ENCODE results near the gene FAM3D. TPM values are rescaled to one million over a fixed set of nuclear protein-coding genes. Genes with fewer than 3 reads are reported as not detected.

FAM3D gene
- total RNA-seq, 2 experiments from 2014 or later = not detected

GRCh38 chr3:58609990-58610389 lies 56.6 kb downstream of the FAM3D start:
- POLR2A ChIA-PET = no interaction called here

GRCh38 chr3:58608648-58609047 lies 57.9 kb downstream of the FAM3D start:
- POLR2A ChIA-PET = no interaction called here

More at GRCh38 chr3:58609990-58610389, 56.6 kb downstream of the FAM3D start:
- CTCF ChIA-PET = no interaction called here

GRCh38 chr3:58607816-58608215 lies 58.8 kb downstream of the FAM3D start:
- CTCF ChIA-PET = no interaction called here
- POLR2A ChIA-PET = no interaction called here

More at GRCh38 chr3:58608648-58609047, 57.9 kb downstream of the FAM3D start:
- CTCF ChIA-PET = no interaction called here

- ChIA-PET CTCF (no interaction called here), POLR2A (no interaction called here)
Measured at GRCh38 chr3:58606693-58607092, 59.9 kb downstream of the FAM3D start.

DNA sequence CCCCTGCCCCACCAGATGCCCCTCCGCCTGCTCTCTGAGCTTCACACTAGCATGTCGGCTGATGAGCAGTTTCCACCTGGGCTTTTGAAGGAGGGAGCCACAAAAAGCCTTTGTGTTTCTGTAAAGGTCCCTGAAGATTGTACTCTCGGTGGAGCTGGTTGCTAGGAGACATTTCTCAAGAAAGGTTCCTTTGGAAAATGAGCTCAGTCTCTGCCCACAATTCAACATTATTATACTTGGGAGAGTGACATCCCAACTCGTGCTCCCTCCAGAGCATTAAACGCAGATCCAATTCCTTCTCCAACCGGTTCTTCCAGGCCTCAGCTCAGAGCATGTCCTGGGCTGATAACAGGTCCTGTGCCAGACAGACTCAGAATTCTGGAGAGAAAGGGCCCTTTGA lies 62.5 kb downstream of the FAM3D start:
- POLR2A ChIA-PET = no interaction called here

GRCh38 chr3:58603606-58604005 lies 63.0 kb downstream of the FAM3D start:
- ChIA-PET CTCF (interaction anchor here (1.3 kb wide), 1 partner anchor 35 kb away, joined by 6 read pairs; no protein-coding TSS in a partner anchor), POLR2A (no interaction called here)

More for the DNA sequence above, 62.5 kb downstream of the FAM3D start:
- CTCF ChIA-PET = interaction anchor here (1.3 kb wide), 1 partner anchor 35 kb away, joined by 6 read pairs; no protein-coding TSS in a partner anchor

GRCh38 chr3:58597770-58598310 lies 68.7 kb downstream of the FAM3D start:
- ChIA-PET POLR2A (no interaction called here), CTCF (no interaction called here)

GRCh38 chr3:58596834-58597518 lies 69.6 kb downstream of the FAM3D start:
- POLR2A ChIA-PET = no interaction called here
- CTCF ChIA-PET = no interaction called here

DNA sequence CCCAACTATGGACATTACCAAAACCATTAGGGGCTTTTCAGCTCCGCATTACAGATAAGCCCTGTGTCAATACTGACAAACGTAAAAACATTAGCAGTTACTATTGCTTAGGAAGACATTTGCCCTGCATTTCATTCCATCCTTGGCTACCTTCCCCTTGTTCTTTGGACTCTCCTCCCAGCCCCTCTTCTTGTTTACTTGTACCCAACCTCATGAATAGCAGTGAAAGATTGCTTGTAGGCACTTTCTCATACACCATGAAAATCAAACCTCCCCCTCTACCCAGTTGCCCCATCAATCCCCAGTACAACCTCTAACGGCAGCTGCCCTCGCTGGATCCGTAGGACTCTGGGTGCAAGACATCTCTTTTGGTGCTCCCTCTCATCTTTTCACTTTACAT lies 72.5 kb downstream of the FAM3D start:
- POLR2A ChIA-PET = no interaction called here

DNA sequence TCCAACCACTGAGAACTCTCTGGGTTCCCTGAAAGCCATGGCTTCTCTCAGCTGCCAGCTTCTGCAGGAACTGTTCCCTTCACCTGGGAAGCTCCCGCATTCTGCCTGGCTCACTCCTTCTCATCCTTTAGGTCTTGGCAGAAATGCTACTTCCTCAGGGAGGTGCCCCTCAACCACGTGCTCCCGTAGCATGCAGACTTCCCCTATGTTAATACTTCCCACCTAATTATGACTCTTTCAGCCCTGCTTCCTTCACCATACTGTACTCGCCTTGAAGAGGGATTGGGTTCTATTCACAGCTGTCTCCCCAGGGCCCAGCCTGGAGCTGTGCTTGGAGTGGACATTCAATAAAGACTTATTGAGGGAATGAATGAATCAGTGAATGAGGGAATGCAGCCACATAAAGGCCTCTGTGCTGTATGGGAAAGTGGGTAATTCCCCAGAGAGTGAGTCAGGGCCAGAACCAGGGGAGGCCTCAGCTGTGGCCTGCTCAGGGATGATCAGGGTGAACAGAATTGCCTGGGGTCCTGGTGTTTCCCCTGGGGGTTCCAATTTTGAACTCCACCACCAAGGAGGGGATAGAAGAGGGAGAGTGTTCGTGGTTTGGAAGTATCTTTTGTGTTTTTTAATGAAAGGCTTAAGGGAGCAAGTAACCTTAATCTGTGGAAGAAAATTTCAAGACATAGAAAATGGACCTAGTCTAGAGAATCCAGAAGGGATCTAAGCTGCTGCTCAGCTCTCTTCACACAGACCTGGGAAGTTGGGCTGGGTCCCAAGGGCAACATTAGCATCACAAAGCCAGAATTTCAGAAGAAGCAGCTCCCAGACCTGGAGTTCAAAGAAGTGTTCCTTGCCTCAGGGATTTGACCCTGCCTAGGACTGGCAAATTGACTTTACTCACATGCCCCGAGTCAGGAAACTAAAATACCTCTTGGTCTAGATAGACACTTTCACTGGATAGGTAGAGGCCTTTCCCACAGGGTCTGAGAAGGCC lies 74.8 kb downstream of the FAM3D start:
- ChIA-PET POLR2A (no interaction called here), CTCF (no interaction called here)

More for the DNA sequence above, 72.5 kb downstream of the FAM3D start:
- CTCF ChIA-PET = no interaction called here

GRCh38 chr3:58588030-58588614 lies 78.5 kb downstream of the FAM3D start:
- POLR2A ChIA-PET = no interaction called here

GRCh38 chr3:58586776-58587192 lies 79.8 kb downstream of the FAM3D start:
- ChIA-PET POLR2A (no interaction called here), CTCF (no interaction called here)

More at GRCh38 chr3:58588030-58588614, 78.5 kb downstream of the FAM3D start:
- CTCF ChIA-PET = no interaction called here

DNA sequence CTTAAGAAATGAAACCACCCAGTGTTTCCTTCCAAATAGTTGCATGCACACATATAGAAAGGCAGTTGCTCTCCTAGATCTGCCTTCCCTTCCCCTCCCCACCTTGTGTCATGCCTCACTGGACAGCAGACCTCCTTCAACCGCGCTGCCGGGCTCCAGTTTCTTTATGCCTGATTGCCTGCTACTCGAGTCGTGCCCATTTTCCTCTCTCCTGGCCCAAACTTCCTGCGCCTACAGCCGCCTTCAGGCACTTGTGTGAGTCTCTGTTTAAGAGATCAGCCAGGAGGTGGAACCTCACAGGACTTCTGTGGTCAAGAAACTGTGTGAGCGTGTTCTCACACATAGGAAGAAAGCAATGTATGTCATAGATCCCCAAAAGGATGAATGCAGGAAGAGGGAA lies 80.6 kb downstream of the FAM3D start:
- POLR2A ChIA-PET = no interaction called here
- CTCF ChIA-PET = no interaction called here

DNA sequence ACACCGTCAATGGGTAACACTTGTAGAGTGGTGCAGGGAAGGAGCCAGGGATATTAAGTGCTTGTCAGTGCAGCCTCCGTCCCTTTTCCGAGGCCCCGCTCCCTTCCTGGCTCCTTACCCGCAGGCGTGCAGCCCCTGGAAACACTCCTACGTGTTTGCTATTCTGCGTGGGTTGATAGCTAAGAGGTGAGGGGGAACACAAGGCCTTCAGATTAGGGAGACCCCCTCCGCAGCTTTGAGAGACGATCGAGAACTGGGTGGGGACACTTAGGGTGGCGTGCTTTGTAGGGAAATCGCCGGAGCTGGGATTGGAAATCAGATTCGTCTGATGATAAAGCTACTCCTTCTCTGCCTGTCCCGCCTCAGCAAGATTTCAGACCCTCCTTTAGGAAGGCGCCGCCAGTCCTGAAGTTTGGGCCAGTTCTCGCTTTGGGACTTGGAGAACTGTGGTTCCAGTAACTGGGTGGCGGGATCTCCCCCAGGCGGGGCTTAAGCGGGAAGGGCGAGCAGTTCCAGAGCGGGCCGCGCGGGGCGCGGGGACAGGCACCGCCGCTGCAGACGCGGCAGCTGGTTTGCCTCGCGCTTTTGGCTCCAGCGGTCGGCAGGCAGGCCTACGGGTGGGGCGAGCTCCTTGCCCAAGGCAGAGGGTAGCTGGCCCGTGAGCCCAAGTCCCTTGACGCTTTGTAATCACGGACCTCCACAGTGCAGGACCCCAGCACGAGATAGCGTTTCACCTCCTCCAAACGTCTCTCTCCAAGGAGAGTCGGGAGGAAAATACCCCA lies 81.4 kb downstream of the FAM3D start:
- ChIA-PET POLR2A (no interaction called here), CTCF (interaction anchor here (0.8 to 1.0 kb wide), 2 partner anchors 13 to 45 kb away, joined by 3 read pairs; no protein-coding TSS in a partner anchor)

GRCh38 chr3:58584690-58585004 lies 81.9 kb downstream of the FAM3D start:
- ChIA-PET POLR2A (no interaction called here), CTCF (interaction anchor here (1.0 kb wide), 1 partner anchor 45 kb away, joined by 3 read pairs; no protein-coding TSS in a partner anchor)

Other genes starting within 250 kb of the FAM3D start
- 10 to 100 TPM; 58.8 to 62.1 TPM for gene PDHB, start 232.9 kb downstream of the FAM3D start, total RNA-seq
- gene KCTD6, start 174.7 kb downstream of the FAM3D start, total RNA-seq = 1 to 10 TPM; 6.4 to 6.6 TPM
- gene ACOX2, start 129.6 kb downstream of the FAM3D start, total RNA-seq = not detected
- not detected for gene FAM107A, start 89.4 kb downstream of the FAM3D start, total RNA-seq

Data from activated CD8-positive, alpha-beta memory T cell treated with anti-CD3 and anti-CD28 coated beads for 36 hours (primary cell).